Measurements from ENCODE around the gene HRG. TPM values are rescaled to one million over a fixed set of nuclear protein-coding genes. Genes with fewer than 3 reads are reported as not detected.

HRG gene
- polyA plus RNA-seq, 3 donors, result not detected

GRCh38 chr3:186628756-186629155 lies 37.1 kb upstream of the HRG start:
- H4K20me1 ChIP-seq (ENCODE audit: insufficient read depth, low read length), result no peaks in the 10 kb centered on the region
- no peak for DNase-seq
- TF ChIP-seq, protein P1, sequence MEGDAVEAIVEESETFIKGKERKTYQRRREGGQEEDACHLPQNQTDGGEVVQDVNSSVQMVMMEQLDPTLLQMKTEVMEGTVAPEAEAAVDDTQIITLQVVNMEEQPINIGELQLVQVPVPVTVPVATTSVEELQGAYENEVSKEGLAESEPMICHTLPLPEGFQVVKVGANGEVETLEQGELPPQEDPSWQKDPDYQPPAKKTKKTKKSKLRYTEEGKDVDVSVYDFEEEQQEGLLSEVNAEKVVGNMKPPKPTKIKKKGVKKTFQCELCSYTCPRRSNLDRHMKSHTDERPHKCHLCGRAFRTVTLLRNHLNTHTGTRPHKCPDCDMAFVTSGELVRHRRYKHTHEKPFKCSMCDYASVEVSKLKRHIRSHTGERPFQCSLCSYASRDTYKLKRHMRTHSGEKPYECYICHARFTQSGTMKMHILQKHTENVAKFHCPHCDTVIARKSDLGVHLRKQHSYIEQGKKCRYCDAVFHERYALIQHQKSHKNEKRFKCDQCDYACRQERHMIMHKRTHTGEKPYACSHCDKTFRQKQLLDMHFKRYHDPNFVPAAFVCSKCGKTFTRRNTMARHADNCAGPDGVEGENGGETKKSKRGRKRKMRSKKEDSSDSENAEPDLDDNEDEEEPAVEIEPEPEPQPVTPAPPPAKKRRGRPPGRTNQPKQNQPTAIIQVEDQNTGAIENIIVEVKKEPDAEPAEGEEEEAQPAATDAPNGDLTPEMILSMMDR (IDR thresholded peaks at IDR 0.05), result no peak
- no peaks in the 10 kb centered on the region for H3K4me1 Mint-ChIP-seq
- peaks cover 0 to 4% (median 0%) of the 10 kb centered on the region in 7 donors for H3K9me3 Mint-ChIP-seq
- no peaks in the 10 kb centered on the region for H3K9me3 ChIP-seq (replicated peaks in 1 of 2; ENCODE audit: control insufficient read depth in 1 of 2, insufficient read depth in 1 of 2, low read length in 2 of 2)
- H3K27ac ChIP-seq (ENCODE audit: low read depth in 1 of 2, low read length in 2 of 2), result no peak overlapping the region
- H3K9ac ChIP-seq (ENCODE audit: insufficient read depth, low read length, poor library complexity, severe bottlenecking), result no peak overlapping the region
- no peak overlapping the region for H2AFZ ChIP-seq (ENCODE audit: insufficient read depth, low read depth, low read length, poor library complexity, severe bottlenecking)
- H3K27me3 ChIP-seq (ENCODE audit: control insufficient read depth in 2 of 2, insufficient read depth in 2 of 2, low read length in 2 of 2), result peaks cover 0 to 2% of the 10 kb centered on the region in 2 donors
- no peaks in the 10 kb centered on the region for H3K36me3 Mint-ChIP-seq
- no peak overlapping the region for H3K4me3 ChIP-seq (replicated peaks in 1 of 3; ENCODE audit: low read depth in 2 of 3, low read length in 3 of 3)
- no peak overlapping the region for H3K4me3 Mint-ChIP-seq
- H3K4me1 ChIP-seq (ENCODE audit: control insufficient read depth in 1 of 2, insufficient read depth in 2 of 2, low read length in 2 of 2), result no peaks in the 10 kb centered on the region
- intact Hi-C loops (cut with micrococcal nuclease), result no loop called here
- peaks cover 4 to 9% (median 6%) of the 10 kb centered on the region in 3 donors for H3K27me3 Mint-ChIP-seq (ENCODE audit: low read depth in 3 of 3)
- no CpG with 5 or more reads among the region's 7 CpGs for WGBS (ENCODE audit: insufficient coverage)
- no peaks in the 10 kb centered on the region for H3K36me3 ChIP-seq (replicated peaks in 1 of 2; ENCODE audit: control insufficient read depth in 1 of 2, insufficient read depth in 2 of 2, low read length in 2 of 2)
- H3K27ac Mint-ChIP-seq, result no peak overlapping the region
- no peaks in the 10 kb centered on the region for H3K79me2 ChIP-seq (ENCODE audit: insufficient read depth, low read length)
- H3K4me2 ChIP-seq (replicated peaks; ENCODE audit: extremely low read depth, low read length, poor library complexity, severe bottlenecking), result no peak overlapping the region

DNA sequence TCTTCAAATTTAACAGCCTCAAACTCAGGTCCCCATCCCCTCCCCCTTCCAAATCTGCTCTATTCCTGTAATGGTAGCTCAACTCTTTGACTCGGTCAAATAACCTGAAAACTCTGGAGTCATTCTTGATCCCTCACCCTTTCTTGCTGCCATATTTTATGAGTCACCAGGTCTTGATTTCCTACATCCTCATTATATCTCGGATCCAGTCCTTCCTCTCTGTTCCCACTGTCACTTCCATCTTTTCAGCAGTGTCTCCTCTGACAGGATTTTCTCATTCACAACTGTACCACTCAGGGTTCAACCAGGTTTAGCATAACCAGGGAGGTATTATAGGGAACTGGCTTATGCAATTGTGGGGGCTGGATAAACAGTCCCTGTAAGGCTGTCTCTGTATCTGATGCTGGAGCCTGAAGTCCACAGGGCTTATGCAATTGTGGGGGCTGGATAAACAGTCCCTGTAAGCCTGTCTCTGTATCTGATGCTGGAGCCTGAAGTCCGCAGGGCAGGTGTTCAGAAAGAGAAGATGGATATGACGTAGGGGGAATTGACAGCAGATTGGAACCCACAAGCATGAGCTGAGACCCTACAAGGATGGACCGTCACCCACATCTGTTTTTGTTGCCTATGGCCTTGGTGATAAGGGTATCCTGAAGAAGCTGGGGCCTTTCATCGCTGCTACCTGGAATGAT lies 34.7 kb upstream of the HRG start:
- Histone ChIP-seq H3K4me2 (replicated peaks; ENCODE audit: extremely low read depth, low read length, poor library complexity, severe bottlenecking) (no peak overlapping the region), H4K20me1 (ENCODE audit: insufficient read depth, low read length) (no peaks in the 10 kb centered on the region), H3K9ac (ENCODE audit: insufficient read depth, low read length, poor library complexity, severe bottlenecking) (no peak overlapping the region), H3K4me3 (replicated peaks in 1 of 3; ENCODE audit: low read depth in 2 of 3, low read length in 3 of 3) (no peak overlapping the region), H3K79me2 (ENCODE audit: insufficient read depth, low read length) (no peaks in the 10 kb centered on the region), H3K9me3 (replicated peaks in 1 of 2; ENCODE audit: control insufficient read depth in 1 of 2, insufficient read depth in 1 of 2, low read length in 2 of 2) (no peaks in the 10 kb centered on the region), H3K4me1 (ENCODE audit: control insufficient read depth in 1 of 2, insufficient read depth in 2 of 2, low read length in 2 of 2) (no peaks in the 10 kb centered on the region), H3K27ac (ENCODE audit: low read depth in 1 of 2, low read length in 2 of 2) (no peak overlapping the region), H2AFZ (ENCODE audit: insufficient read depth, low read depth, low read length, poor library complexity, severe bottlenecking) (no peak overlapping the region), H3K27me3 (ENCODE audit: control insufficient read depth in 2 of 2, insufficient read depth in 2 of 2, low read length in 2 of 2) (peaks cover 0 to 2% of the 10 kb centered on the region in 2 donors), H3K36me3 (replicated peaks in 1 of 2; ENCODE audit: control insufficient read depth in 1 of 2, insufficient read depth in 2 of 2, low read length in 2 of 2) (no peaks in the 10 kb centered on the region)
- no peaks in the 10 kb centered on the region for H3K36me3 Mint-ChIP-seq
- intact Hi-C loops (cut with micrococcal nuclease), result no loop called here
- WGBS (ENCODE audit: insufficient coverage), result 78% methylated on average over 5 of the region's 6 CpGs
- peaks cover 4 to 9% (median 6%) of the 10 kb centered on the region in 3 donors for H3K27me3 Mint-ChIP-seq (ENCODE audit: low read depth in 3 of 3)
- TF ChIP-seq, protein P1 (IDR thresholded peaks at IDR 0.05), result no peak
- DNase-seq, result no peak
- H3K9me3 Mint-ChIP-seq, result peaks cover 0 to 4% (median 0%) of the 10 kb centered on the region in 7 donors
- H3K4me1 Mint-ChIP-seq, result no peaks in the 10 kb centered on the region
- no peak overlapping the region for H3K4me3 Mint-ChIP-seq
- H3K27ac Mint-ChIP-seq, result no peak overlapping the region
